C4-2B (cell line): ENCODE measurements around the gene PDIK1L.

Experiments used
- H3K27ac ChIP-seq: fragments of 450-650 bp; 2 replicates; pipeline ENCODE4 v1.5.1; 2017
- ZFX ChIP-seq: fragments of 450-650 bp; IDR thresholded peaks from 2 replicates; pipeline ENCODE4 v1.6.1; 2017
- TF ChIP-seq, protein P1 (sequence below): fragments of 450-650 bp; conservative IDR thresholded peaks from 2 replicates; pipeline ENCODE4 v1.5.1; 2017; ENCODE audit warnings: mild to moderate bottlenecking

Gene PDIK1L

DNA sequence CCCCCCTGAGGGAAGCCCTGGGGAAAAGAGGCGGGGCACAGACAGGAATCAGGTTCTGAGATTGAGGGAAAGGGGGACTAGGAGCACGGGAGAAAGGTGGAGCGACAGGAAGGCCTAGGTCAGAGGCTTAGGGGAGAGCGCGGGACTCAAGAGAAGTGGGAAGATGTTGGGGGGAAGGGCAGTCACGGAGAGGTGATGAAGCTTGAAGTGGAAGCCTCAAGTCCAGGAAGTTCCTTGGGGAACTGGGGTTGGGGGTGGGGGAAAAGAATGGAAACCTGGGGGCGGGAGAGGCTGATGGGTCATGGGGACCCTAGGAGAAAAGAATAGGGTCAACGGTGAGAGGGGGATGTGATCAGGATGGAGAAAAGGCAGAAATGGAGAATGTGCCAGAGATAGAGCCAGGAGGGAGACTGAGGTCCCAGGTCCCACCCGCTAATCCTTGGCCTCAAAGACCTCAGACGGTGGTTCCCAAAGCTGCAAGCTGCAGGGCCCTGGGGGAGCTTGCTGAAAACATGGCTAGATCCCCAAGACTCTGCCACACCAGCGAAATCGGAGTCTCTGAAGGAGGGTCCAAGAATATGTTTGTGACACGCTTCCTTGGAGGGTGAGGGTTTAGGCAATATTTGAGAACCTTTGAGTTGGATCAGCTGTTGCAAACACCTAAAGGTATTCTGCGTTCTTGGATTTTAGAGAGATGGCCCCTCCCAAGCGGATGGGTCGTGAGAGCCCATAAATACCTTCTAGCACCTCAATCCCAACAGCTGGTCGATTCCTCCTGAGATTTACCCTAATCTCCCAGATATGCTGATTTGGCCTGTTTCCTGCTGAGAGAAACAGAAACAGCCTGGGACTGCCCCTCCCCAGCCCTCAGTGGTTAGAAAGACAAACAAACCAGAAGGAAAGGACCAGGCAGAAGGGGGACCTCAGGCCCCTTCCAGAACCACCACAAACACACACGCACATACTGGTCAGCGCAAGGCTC lies 53.5 kb downstream of the PDIK1L start:
- no peak for TF ChIP-seq ZFX
- TF ChIP-seq, protein P1, sequence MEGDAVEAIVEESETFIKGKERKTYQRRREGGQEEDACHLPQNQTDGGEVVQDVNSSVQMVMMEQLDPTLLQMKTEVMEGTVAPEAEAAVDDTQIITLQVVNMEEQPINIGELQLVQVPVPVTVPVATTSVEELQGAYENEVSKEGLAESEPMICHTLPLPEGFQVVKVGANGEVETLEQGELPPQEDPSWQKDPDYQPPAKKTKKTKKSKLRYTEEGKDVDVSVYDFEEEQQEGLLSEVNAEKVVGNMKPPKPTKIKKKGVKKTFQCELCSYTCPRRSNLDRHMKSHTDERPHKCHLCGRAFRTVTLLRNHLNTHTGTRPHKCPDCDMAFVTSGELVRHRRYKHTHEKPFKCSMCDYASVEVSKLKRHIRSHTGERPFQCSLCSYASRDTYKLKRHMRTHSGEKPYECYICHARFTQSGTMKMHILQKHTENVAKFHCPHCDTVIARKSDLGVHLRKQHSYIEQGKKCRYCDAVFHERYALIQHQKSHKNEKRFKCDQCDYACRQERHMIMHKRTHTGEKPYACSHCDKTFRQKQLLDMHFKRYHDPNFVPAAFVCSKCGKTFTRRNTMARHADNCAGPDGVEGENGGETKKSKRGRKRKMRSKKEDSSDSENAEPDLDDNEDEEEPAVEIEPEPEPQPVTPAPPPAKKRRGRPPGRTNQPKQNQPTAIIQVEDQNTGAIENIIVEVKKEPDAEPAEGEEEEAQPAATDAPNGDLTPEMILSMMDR: no peak
- no peak overlapping the region for H3K27ac ChIP-seq

DNA sequence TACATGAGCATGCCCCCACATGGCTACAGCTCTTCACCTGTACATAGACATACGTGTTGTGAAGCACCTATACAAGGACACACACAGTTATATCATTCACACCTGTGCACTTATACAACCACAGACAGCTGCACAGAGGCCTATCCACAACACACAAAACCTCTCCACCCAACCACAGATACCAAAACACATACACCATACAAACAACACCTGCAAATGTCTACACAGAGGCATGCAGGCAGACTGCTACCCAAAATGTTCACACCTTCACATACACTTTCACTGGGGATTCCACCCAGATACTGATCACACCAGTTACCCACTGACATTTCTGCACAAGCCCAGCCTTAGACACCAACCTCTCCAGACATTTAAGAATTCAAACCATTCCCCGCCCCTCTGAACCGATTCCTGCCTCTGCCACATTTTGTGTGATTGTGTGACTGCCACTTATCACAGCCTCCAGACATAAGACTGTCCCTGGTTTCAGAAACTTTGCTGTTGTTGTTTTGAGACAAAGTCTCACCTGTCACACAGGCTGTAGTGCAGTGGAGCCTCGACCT lies 55.2 kb downstream of the PDIK1L start:
- no peak overlapping the region for H3K27ac ChIP-seq
- no peak for TF ChIP-seq ZFX
- TF ChIP-seq, protein P1: no peak

DNA sequence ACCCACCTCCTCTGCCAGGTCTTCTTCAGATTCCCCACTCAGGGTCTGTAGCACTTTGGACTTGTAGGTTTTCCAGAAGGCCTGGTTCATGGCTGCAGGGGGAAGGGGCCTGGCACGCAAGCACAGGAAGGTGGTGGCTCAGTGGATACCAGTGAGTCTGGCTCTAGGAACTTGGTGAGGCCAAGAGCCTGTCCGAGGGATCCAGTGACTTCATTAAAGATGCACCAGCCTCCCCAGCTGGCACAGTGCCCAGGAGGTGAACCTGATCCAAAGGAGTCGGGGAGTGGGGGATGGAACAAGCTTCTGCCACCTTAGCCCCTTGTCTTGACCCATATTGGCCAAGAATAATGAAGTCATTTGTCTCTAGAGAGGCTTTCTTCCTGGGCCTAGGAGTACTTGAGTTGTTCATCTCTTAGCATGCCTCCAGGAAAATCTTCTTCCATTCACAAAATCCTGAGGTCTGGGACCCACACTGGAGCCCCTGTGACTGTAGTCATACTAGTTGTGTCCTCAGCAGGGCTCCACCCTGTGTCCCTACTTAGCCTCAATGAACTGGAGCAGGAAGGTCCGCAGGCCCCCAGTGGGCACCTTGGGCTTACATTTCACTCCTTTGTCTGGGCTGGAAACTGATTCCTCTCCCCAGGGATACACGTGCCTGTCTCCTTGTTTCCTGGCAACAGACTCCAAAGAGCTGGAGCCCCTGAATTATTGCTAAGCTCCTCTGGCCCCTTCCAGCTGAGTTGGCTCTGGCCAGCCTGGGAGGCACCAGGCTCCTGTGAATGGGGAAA lies 57.0 kb downstream of the PDIK1L start, which contains the start of gene C1orf232:
C1orf232 (minus strand) TSS at position 554 of the 788 bp plus-strand sequence; CDS start at position 90, 464 bp downstream.
- no peak for TF ChIP-seq ZFX
- TF ChIP-seq, protein P1: no peak
- H3K27ac ChIP-seq: peak within 1 kb of the TSS; percentile 86

- peak overlapping the region; percentile 86 for H3K27ac ChIP-seq
- no peak for TF ChIP-seq ZFX
- TF ChIP-seq, protein P1: no peak
Measured at GRCh38 chr1:26169198-26169554, 57.6 kb downstream of the PDIK1L start.

DNA sequence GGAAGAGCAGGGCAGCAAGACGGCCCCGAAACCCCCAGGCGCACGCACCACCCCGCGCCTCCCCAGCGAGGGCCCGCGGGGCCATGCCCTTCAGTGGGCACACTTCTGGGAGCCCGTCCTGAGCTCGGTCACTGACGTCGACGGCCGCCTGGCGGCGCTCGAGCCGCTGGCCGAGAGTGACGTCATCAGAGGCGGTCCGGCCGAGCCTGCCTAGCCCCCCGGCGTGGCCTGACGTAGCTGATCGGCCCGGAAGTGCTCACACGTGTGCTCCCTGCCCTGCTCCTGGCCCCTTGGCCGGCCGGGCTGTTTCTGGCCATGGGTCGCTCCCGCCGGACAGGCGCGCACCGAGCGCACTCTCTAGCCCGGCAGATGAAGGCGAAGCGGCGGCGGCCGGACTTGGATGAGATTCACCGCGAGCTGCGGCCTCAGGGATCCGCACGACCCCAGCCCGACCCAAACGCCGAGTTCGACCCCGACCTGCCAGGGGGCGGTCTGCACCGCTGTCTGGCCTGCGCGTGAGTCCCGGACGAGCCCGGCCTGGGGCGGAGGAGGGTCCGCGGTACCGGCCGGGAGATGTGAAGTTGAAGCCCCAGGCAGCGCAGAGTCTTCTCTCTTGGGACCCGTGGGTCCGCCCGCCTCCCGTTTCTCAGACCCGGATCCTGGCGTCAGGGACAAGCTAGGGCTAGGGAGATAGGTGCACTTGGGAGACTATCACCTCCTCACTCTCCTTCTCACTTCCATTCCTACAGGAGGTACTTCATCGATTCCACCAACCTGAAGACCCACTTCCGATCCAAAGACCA lies 58.2 kb downstream of the PDIK1L start, which contains the start of gene ZNF593:
ZNF593 (plus strand) TSS at position 240 of the 803 bp plus-strand sequence; CDS start at position 316, 76 bp downstream.
- peak within 1 kb of the TSS; percentile 86 for H3K27ac ChIP-seq
- TF ChIP-seq, protein P1: peak; percentile 87
- no peak for TF ChIP-seq ZFX

DNA sequence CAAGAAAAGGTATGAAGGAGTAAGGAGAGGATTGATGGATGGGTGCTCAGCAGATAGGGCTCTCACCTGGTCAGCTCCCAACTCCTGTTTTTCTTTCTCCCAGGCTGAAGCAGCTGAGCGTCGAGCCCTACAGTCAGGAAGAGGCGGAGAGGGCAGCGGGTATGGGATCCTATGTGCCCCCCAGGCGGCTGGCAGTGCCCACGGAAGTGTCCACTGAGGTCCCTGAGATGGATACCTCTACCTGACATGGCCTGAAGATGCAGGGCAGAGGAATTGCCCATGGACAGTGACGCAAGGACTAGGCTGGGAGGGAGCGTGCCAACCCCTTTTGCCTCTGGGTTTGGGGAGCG lies 58.8 kb downstream of the PDIK1L start:
- TF ChIP-seq, protein P1: no peak
- TF ChIP-seq ZFX: no peak
- peak overlapping the region; percentile 86 for H3K27ac ChIP-seq
